Nephron progenitor cell (in vitro differentiated cells): ENCODE data around the gene CDK5RAP3.

Experiments used
- DNase-seq: peaks from one replicate; pipeline ENCODE4 v3.0.0; 2021
- H3K27ac Mint-ChIP-seq: 2 replicates; pipeline ENCODE4 v1.8.0; 2021; ENCODE audit warnings: mild to moderate bottlenecking, moderate library complexity, mixed read lengths
- H3K27me3 Mint-ChIP-seq: 2 replicates; pipeline ENCODE4 v1.8.0; 2021; ENCODE audit warnings: mild to moderate bottlenecking, low read depth, mixed read lengths; ENCODE audit not compliant: poor library complexity
- H3K36me3 Mint-ChIP-seq: 2 replicates; pipeline ENCODE4 v1.8.0; 2021; ENCODE audit warnings: low read depth, mixed read lengths
- H3K4me1 Mint-ChIP-seq: 2 replicates; pipeline ENCODE4 v1.8.0; 2021; ENCODE audit warnings: mixed read lengths
- H3K4me3 Mint-ChIP-seq: 2 replicates; pipeline ENCODE4 v1.8.0; 2021; ENCODE audit warnings: mild to moderate bottlenecking, moderate library complexity, mixed read lengths
- H3K9me3 Mint-ChIP-seq: 2 replicates; pipeline ENCODE4 v1.8.0; 2021; ENCODE audit warnings: mild to moderate bottlenecking, moderate library complexity, mixed read lengths
- CTCF ChIP-seq: fragments of 200-600 bp; sonication (generic); IDR thresholded peaks from 2 replicates; pipeline ENCODE4 v1.5.0; 2021; ENCODE audit warnings: antibody characterized with exemption

The CDK5RAP3 gene

GRCh38 chr17:47946516-47946915 is 24.4 kb upstream of the CDK5RAP3 start:
- peaks cover 7% of the 10 kb centered on the region for H3K27me3 Mint-ChIP-seq
- H3K4me1 Mint-ChIP-seq, result peaks cover 27% of the 10 kb centered on the region
- no peak for TF ChIP-seq CTCF
- H3K4me3 Mint-ChIP-seq, result no peak overlapping the region
- no peaks in the 10 kb centered on the region for H3K36me3 Mint-ChIP-seq
- no peaks in the 10 kb centered on the region for H3K9me3 Mint-ChIP-seq
- DNase-seq, result no peak
- no peak overlapping the region for H3K27ac Mint-ChIP-seq

GRCh38 chr17:47946929-47947397 is 23.9 kb upstream of the CDK5RAP3 start:
- peaks cover 9% of the 10 kb centered on the region for H3K27me3 Mint-ChIP-seq
- H3K4me1 Mint-ChIP-seq, result peaks cover 24% of the 10 kb centered on the region
- H3K4me3 Mint-ChIP-seq, result no peak overlapping the region
- no peaks in the 10 kb centered on the region for H3K36me3 Mint-ChIP-seq
- H3K27ac Mint-ChIP-seq, result peak overlapping the region; percentile 36
- peak; percentile 69 for DNase-seq
- H3K9me3 Mint-ChIP-seq, result no peaks in the 10 kb centered on the region
- peak; percentile 88 for TF ChIP-seq CTCF

- no peak for DNase-seq
- Mint-ChIP-seq H3K9me3 (no peaks in the 10 kb centered on the region), H3K4me1 (peaks cover 17% of the 10 kb centered on the region), H3K27me3 (peaks cover 7% of the 10 kb centered on the region), H3K27ac (no peak overlapping the region), H3K4me3 (no peak overlapping the region), H3K36me3 (no peaks in the 10 kb centered on the region)
- TF ChIP-seq CTCF, result no peak
Measured at GRCh38 chr17:47948706-47949196, 22.2 kb upstream of the CDK5RAP3 start.

- H3K4me3 Mint-ChIP-seq, result peak overlapping the region; percentile 60
Measured at GRCh38 chr17:47949197-47949759, 21.6 kb upstream of the CDK5RAP3 start.

GRCh38 chr17:47949946-47950345 is 21.0 kb upstream of the CDK5RAP3 start:
- Mint-ChIP-seq H3K36me3 (no peaks in the 10 kb centered on the region), H3K9me3 (no peaks in the 10 kb centered on the region), H3K27me3 (peaks cover 7% of the 10 kb centered on the region), H3K27ac (no peak overlapping the region), H3K4me3 (no peak overlapping the region), H3K4me1 (peaks cover 17% of the 10 kb centered on the region)
- TF ChIP-seq CTCF, result no peak
- DNase-seq, result no peak

More at GRCh38 chr17:47949197-47949759, 21.6 kb upstream of the CDK5RAP3 start:
- peaks cover 7% of the 10 kb centered on the region for H3K27me3 Mint-ChIP-seq
- peak; percentile 98 for DNase-seq
- peaks cover 17% of the 10 kb centered on the region for H3K4me1 Mint-ChIP-seq
- H3K36me3 Mint-ChIP-seq, result no peaks in the 10 kb centered on the region
- peak overlapping the region; percentile 41 for H3K27ac Mint-ChIP-seq
- no peaks in the 10 kb centered on the region for H3K9me3 Mint-ChIP-seq
- TF ChIP-seq CTCF, result peak; percentile 91

- no peak for DNase-seq
- TF ChIP-seq CTCF, result no peak
- Mint-ChIP-seq H3K36me3 (no peaks in the 10 kb centered on the region), H3K4me1 (peaks cover 17% of the 10 kb centered on the region), H3K27ac (no peak overlapping the region), H3K9me3 (no peaks in the 10 kb centered on the region), H3K4me3 (no peak overlapping the region), H3K27me3 (peaks cover 7% of the 10 kb centered on the region)
Measured at GRCh38 chr17:47950448-47950847, 20.5 kb upstream of the CDK5RAP3 start.
